NCI-H524 treated with DMSO at 0.1 percent for 48 hours (cell line): ENCODE measurements around the gene ADCY7.

ENCODE experiments used
- DNase-seq: peaks from one replicate; lab custom pipeline; 2025; lab: John Stamatoyannopoulos, UW

ADCY7 gene

GRCh38 chr16:50313596-50314478 is 47.5 kb downstream of the ADCY7 start:
- no peak for DNase-seq

DNA sequence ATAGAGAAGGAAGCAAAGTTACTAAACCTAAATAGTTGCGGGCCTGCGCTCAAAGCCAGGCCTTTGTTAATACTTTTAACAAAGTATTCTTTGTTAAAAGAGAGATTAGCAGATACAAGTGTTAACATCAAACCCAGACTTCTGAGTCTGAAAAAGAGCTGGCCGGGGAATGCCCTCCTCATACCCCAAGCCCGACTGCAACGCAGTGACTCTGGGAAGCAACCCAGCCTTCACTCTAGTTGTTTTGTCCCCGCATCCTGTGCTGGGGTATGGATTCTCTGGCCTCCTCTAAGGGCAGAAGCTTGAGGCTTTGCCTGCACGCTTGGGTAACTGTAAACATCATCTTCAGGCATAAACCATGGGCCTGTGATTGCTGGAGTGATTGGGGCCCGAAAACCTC is 48.3 kb downstream of the ADCY7 start:
- DNase-seq, result no peak

DNA sequence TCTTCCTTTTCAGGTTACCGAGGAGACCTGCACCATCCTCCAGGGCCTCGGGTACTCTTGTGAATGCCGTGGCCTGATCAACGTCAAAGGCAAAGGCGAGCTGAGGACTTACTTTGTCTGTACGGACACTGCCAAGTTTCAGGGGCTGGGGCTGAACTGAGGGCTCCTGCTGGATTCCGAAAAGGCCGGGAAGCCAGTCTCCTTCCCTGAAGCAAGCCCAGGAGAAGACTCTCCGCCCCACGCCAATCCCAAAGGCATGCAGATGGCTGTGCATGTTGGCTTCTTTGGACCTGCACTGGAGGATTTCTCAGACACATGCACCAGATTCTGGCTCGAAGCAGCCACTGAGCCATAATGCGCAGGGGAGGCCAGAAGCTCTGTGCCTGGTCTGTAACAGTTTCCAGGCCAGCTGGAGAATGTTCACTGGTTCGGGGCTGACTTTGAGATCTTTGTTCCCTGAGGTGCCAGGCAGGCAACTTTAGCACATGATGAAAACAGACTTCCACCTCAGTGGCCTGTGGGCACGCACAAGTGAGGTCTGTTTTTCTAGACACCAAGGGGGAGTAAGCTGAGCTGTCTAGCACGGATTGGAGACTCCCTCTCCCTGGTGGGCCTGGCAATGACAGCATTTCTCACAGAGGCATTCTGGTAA is 49.1 kb downstream of the ADCY7 start:
- DNase-seq, result no peak

DNA sequence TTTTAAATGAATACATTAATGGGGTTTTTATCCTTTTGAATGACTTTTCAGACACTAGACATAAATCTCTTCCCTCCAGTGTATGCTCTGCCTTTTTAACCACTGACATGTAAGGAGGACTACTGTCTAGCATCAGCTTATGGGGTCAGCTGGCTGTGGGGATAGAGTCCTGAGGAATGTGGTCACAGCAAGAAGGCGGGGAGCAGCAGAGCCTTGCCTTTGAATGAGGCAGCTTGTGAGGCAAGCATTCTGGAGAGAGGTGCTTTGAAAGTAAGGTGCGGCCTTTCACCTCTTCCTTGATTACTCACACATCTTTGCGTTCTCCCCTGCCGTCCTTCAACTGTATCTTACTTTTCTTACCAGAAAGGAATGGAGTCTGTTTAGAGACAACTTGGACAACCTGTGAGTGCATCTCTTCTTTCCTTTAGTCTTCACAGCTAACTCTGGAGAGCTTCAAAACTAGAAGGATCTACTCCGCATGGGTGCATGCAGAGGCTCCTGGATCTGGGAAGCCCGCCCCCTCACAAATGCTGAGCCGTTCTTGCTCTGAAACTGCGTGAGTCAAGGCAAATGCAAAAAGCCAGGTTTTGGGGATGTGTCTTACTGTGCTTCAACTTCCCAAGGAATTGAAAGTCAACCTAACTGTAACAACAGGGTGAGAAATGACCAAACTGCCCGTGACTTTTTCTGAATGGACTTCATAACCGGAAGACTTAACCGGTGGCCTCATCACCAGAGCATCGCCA is 49.9 kb downstream of the ADCY7 start:
- DNase-seq, result no peak

DNA sequence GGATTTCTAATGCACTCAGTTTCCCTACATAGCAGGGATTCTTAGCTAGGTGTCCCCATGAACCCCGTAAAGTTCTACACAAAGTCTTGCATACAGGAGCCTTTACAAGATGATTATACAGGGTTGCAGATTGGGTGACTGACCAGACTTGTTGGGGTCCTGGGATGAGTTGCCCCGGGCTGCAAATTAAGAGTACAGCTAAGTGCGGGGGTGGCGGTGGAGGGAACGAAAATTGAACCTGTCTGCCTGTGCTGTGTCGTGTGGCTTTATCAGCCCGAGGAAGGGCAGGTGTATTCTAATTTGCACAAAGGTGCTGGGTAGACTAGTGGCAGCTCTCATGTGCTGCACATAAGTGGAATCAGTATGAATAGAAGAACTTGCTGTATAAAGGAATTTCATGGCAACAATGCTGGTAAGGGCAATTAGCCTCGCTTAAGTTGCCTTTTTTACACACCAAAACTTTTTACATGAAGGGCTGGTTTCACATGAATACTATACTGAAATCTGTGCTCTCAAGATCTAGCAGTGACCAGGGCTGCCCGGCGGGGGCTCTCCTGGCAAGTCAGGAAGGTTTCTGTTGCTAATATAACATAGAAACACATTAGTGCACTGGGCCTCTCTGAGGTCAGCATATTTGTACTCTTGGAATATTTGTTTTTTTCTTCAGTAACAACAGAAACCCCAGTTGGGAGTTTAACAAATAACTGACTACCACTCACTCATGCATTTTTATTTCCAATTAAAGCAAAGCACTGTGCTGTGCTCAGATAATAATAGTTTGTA is 50.7 kb downstream of the ADCY7 start:
- no peak for DNase-seq

DNA sequence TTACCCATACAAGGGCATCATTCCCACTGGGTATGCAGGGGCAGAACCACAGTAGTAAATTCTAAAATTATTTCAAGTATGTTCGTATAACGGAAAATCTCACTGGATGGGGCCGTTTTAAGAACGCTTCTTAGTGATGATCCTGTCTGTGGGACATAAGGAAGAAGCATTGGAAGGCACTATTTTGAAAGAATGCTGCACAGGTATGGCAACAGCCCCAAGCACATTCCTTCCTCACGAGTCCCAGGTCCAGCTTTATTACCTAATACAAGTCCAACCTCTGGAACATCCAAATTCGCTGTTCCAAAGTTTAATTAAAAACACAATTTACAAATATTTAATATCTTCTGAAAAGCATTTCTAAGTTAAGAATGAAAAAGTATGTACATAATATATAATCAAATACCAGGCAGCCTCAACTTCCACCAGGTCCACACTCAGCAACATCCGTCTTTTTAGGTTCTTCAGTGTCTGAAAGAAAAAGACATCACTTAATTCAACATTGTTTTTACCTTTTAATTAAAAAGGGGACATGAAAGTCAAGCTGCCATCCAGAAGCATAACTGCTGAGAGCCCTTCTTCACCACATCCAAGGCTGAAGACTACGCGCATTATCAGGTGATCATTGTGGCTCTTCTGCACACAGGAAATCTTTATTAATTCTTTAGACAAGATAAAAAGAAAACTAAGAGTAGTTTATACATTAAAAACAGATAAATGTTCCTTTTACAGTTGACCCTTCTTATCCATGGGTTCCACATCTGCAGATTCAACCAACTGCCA is 52.6 kb downstream of the ADCY7 start:
- no peak for DNase-seq

DNA sequence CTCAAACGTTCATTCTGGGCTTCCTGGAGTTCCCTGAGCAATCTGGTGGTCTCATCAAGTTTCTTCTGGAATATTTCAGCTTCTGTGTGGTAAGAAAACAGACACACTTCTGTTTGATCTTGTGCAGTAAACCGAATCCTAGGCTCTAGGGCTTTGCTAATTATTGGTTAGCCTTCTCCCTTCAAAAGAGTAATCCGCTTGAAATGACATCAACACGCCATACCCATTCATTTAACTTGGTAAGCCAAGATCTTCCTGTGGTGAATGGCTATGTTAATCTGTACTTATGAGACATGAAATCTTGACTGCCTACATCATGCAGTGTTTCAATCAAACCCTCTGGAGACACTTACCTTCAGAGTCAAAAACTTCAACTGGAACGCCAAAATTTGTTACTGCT is 54.0 kb downstream of the ADCY7 start:
- DNase-seq, result no peak

DNA sequence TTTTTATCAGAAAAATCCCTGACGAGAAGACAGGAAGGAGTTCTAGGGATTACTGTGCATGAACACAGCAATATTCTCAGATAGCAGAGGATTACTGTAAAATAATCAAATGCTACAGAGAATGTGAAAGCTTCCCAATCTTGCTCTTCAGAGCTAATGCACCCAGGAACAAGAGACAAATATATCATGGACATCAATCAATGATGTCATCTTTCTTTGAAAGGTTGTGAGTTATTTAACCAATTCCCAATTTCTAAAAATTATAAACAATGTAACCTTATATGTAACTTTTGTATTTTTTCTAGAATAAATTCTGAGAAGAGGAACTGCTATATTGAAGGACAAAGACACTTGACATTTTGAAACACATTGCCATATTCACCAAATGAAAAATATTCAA is 56.0 kb downstream of the ADCY7 start:
- DNase-seq, result no peak

- no peak for DNase-seq
Measured at GRCh38 chr16:50323335-50324011, 57.1 kb downstream of the ADCY7 start.

DNA sequence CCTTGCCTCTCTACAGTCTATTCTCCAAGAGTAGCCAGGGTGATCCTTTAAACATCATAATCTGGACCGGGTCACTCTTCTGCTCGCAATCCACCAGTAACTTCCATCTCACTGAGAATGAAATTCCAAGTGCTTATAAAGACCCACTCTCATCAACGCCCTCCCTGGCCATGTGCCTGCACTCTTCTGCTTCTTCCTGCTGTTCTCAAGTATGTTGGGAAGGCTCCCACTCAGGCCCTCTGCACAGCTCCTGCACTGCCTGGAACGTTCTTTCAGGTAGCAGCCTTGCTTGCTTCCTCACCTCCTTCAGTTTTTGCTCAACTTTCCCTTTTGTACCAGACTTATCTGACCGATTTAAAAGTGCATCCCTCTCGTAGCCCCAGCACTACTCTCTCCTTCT is 58.0 kb downstream of the ADCY7 start:
- DNase-seq, result no peak

GRCh38 chr16:50326264-50326663 is 59.9 kb downstream of the ADCY7 start:
- no peak for DNase-seq

GRCh38 chr16:50326835-50327465 is 60.6 kb downstream of the ADCY7 start:
- no peak for DNase-seq

- DNase-seq, result no peak
Measured at GRCh38 chr16:50329446-50330189, 63.3 kb downstream of the ADCY7 start.

GRCh38 chr16:50331570-50331969 is 65.2 kb downstream of the ADCY7 start:
- no peak for DNase-seq

DNA sequence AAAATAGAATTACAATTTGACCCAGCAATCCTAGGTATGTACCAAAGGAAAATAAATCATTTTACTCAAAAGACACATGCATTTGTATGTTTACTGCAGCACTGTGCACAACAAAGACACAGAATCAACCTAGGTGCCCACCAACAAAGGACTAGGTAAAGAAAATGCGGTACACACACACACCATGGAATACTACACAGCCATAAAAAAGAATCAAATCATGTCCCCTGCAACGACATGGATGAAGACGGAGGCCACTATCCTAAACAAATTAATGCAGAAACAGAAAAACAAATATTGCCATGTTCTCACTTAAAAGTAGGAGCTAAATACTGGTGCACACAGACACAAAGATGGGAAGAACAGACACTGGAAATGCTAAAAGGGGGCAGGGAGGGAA is 66.2 kb downstream of the ADCY7 start:
- DNase-seq, result no peak

DNA sequence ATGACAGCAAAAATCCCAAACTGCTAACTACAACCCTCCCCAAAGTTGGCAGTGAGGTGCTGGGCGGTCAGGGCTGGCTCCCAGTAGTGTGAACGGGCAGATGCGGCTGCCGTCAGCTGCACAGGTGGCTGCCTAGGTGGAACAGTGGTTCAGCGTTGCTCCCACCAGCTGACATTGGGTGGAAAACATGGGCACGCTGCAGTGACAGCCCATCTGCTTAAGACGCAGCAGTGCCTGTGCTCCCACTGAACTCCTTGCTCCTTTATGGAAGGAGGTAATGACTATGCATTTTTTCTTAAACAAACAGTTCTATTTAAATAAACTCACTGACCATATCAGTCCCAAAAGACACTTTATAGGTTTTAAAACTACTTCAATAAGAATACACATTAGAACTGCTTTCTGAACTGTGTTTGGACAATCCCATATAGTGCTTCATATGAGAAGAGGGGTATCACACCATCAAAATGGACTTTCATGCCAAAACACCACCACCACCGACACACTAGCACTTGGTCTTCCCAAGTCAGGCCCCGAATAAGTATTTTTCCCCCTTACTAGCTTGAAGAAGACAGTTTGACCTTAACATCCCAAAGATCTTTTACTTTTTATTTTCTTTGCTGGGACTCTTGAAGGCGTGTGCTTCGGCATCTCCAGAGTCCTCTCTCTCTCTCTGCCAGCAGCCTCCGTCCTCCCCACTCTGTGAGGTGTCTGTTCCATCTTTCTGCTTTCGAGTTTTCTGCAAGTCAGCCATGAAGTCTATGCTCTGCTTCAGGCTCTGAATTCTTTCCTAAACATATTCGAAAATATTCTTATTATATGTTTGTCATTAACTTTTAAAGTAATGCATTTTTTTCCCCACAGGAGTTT is 68.0 kb downstream of the ADCY7 start:
- no peak for DNase-seq

GRCh38 chr16:50335196-50335958 is 69.0 kb downstream of the ADCY7 start:
- DNase-seq, result no peak

DNA sequence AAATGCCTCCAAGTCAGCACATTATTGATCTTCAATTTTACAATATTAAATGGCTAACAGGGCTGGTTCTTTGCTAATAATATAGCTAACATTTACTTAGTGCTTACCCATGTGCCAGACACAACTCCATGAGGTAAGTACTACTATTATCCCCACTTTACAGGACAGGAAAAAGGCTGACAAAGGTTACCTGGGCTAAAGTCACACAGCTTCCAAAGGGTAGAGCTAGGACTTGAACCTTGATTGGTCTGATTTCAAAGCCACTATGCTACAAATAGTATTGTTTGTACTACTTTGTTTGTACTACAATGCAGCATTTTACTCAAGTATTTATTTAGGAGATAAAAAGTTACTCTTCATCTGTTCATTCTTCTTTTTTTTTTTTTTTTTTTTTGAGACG is 70.5 kb downstream of the ADCY7 start:
- no peak for DNase-seq
